CD8-positive, alpha-beta memory T cell (primary cell): ENCODE results near the gene GMNC. TPM values are rescaled to one million over a fixed set of nuclear protein-coding genes. Genes with fewer than 3 reads are reported as not detected.
A peak's percentile ranks its signal among the peaks of the same experiment; 100 is the strongest.

Source experiments
- CTCF ChIA-PET: fragments of 350-600 bp; sonication (Branson Sonifier 250); formaldehyde crosslinking; loops from one replicate; lab custom pipeline; 2021; ENCODE audit warnings: antibody characterized with exemption; lab: Charles Lee
- POLR2A ChIA-PET: fragments of 350-600 bp; sonication (Branson Sonifier 250); formaldehyde crosslinking; loops from one replicate; lab custom pipeline; 2021; ENCODE audit warnings: antibody characterized with exemption; lab: Charles Lee
- DNase-seq, 5 donors: peaks; one replicate each; pipeline versions ENCODE4 v3.0.0 to v3.0.0-alpha.2; 2020 to 2022; ENCODE audit warnings: mixed read lengths in 1 of 5
- H3K27ac ChIP-seq: one replicate; pipeline ENCODE4 v1.7.0; 2013; ENCODE audit warnings: low read depth, mild to moderate bottlenecking, low read length, moderate library complexity
- H3K27me3 ChIP-seq: 2 replicates; pipeline ENCODE4 v1.7.0; 2013; ENCODE audit warnings: low read length, mild to moderate bottlenecking; ENCODE audit not compliant: insufficient read depth, poor library complexity, severe bottlenecking
- H3K36me3 ChIP-seq: 2 replicates; pipeline ENCODE4 v1.7.0; 2013; ENCODE audit warnings: mild to moderate bottlenecking, low read length, moderate library complexity; ENCODE audit not compliant: insufficient read depth
- H3K4me1 ChIP-seq: 2 replicates; pipeline ENCODE4 v1.7.0; 2013; ENCODE audit warnings: mild to moderate bottlenecking, low read length, moderate library complexity; ENCODE audit not compliant: insufficient read depth
- H3K4me3 ChIP-seq: 2 replicates; pipeline ENCODE4 v1.7.0; 2013; ENCODE audit warnings: mild to moderate bottlenecking, low read length
- H3K9me3 ChIP-seq: 2 replicates; pipeline ENCODE4 v1.7.0; 2013; ENCODE audit warnings: mild to moderate bottlenecking, low read length
- H3K27ac Mint-ChIP-seq, 8 donors: one replicate each; pipeline ENCODE4 v1.8.0; 2020 to 2021; ENCODE audit warnings: mixed read lengths in 8 of 8, mild to moderate bottlenecking in 6 of 8, inconsistent platforms in 3 of 8, moderate library complexity in 3 of 8
- H3K27me3 Mint-ChIP-seq, 2 donors: one replicate each; pipeline ENCODE4 v1.8.0; 2020 to 2021; ENCODE audit warnings: mixed read lengths in 2 of 2, mild to moderate bottlenecking in 1 of 2, moderate library complexity in 1 of 2
- H3K36me3 Mint-ChIP-seq, 3 donors: one replicate each; pipeline ENCODE4 v1.8.0; 2020 to 2021; ENCODE audit warnings: mixed read lengths in 3 of 3, inconsistent platforms in 1 of 3, mild to moderate bottlenecking in 1 of 3
- H3K4me1 Mint-ChIP-seq, 3 donors: one replicate each; pipeline ENCODE4 v1.8.0; 2020 to 2021; ENCODE audit warnings: mixed read lengths in 3 of 3, inconsistent platforms in 1 of 3, mild to moderate bottlenecking in 1 of 3
- H3K4me3 Mint-ChIP-seq, 7 donors: one replicate each; pipeline ENCODE4 v1.8.0; 2020 to 2021; ENCODE audit warnings: mixed read lengths in 7 of 7, mild to moderate bottlenecking in 6 of 7, moderate library complexity in 4 of 7, inconsistent platforms in 2 of 7
- H3K9me3 Mint-ChIP-seq, 5 donors: one replicate each; pipeline ENCODE4 v1.8.0; 2020 to 2022; ENCODE audit warnings: mixed read lengths in 5 of 5, mild to moderate bottlenecking in 3 of 5, moderate library complexity in 2 of 5, inconsistent platforms in 1 of 5
- polyA plus RNA-seq: library from polyadenylated mRNA; unstranded; fragments of 300-500 nt; fragmentation: Illumina TruSeq; gene quantifications from one replicate; pipeline ENCODE4 v1.2.3, GENCODE V29; 2021
- total RNA-seq, 2 experiments: library from RNA; stranded (reverse); gene quantifications; one replicate each; pipeline ENCODE4 v1.2.3, GENCODE V29; 2021

Gene GMNC
- total and polyA plus RNA-seq, 3 experiments from 2014 or later = not detected

GRCh38 chr3:190848870-190849269, 13.6 kb downstream of the GMNC start:
- no peaks in the 10 kb centered on the region for H3K4me1 Mint-ChIP-seq
- no peak for DNase-seq
- H3K9me3 Mint-ChIP-seq = peaks cover 0 to 3% (median 0%) of the 10 kb centered on the region in 5 donors
- H3K27me3 ChIP-seq = no peaks in the 10 kb centered on the region
- no peaks in the 10 kb centered on the region for H3K9me3 ChIP-seq
- no peaks in the 10 kb centered on the region for H3K27me3 Mint-ChIP-seq
- no peaks in the 10 kb centered on the region for H3K36me3 Mint-ChIP-seq
- H3K27ac ChIP-seq = no peak overlapping the region
- H3K4me3 Mint-ChIP-seq = no peak overlapping the region
- H3K4me3 ChIP-seq = no peak overlapping the region
- ChIA-PET POLR2A (no interaction called here), CTCF (no interaction called here)
- no peak overlapping the region for H3K27ac Mint-ChIP-seq
- H3K36me3 ChIP-seq = no peaks in the 10 kb centered on the region
- H3K4me1 ChIP-seq = no peaks in the 10 kb centered on the region

- H3K9me3 Mint-ChIP-seq = peaks cover 0 to 3% (median 0%) of the 10 kb centered on the region in 5 donors
- no peak overlapping the region for H3K27ac Mint-ChIP-seq
- no peak overlapping the region for H3K4me3 Mint-ChIP-seq
- CTCF ChIA-PET = no interaction called here
- no peaks in the 10 kb centered on the region for H3K27me3 Mint-ChIP-seq
- Histone ChIP-seq H3K4me1 (no peaks in the 10 kb centered on the region), H3K36me3 (no peaks in the 10 kb centered on the region), H3K4me3 (no peak overlapping the region), H3K27me3 (no peaks in the 10 kb centered on the region), H3K9me3 (no peaks in the 10 kb centered on the region), H3K27ac (no peak overlapping the region)
- H3K4me1 Mint-ChIP-seq = no peaks in the 10 kb centered on the region
- DNase-seq = no peak
- H3K36me3 Mint-ChIP-seq = no peaks in the 10 kb centered on the region
- POLR2A ChIA-PET = no interaction called here
These were observed 15.1 kb downstream of the GMNC start for GRCh38 chr3:190847436-190847835.

GRCh38 chr3:190840146-190840545, 22.3 kb downstream of the GMNC start:
- ChIA-PET POLR2A (no interaction called here), CTCF (no interaction called here)

GRCh38 chr3:190831225-190831624, 31.3 kb downstream of the GMNC start:
- no peak overlapping the region for H3K27ac Mint-ChIP-seq
- no peaks in the 10 kb centered on the region for H3K27me3 ChIP-seq
- H3K9me3 Mint-ChIP-seq = peaks cover 0 to 7% (median 2%) of the 10 kb centered on the region in 5 donors
- H3K4me1 Mint-ChIP-seq = no peaks in the 10 kb centered on the region
- H3K27ac ChIP-seq = no peak overlapping the region
- no peak for DNase-seq
- ChIA-PET POLR2A (no interaction called here), CTCF (no interaction called here)
- H3K4me3 ChIP-seq = no peak overlapping the region
- H3K27me3 Mint-ChIP-seq = peaks cover 0 to 4% of the 10 kb centered on the region in 2 donors
- H3K36me3 Mint-ChIP-seq = no peaks in the 10 kb centered on the region
- no peaks in the 10 kb centered on the region for H3K4me1 ChIP-seq
- no peaks in the 10 kb centered on the region for H3K36me3 ChIP-seq
- no peaks in the 10 kb centered on the region for H3K9me3 ChIP-seq
- no peak overlapping the region for H3K4me3 Mint-ChIP-seq

More at GRCh38 chr3:190840146-190840545, 22.3 kb downstream of the GMNC start:
- DNase-seq = no peak
- Histone ChIP-seq H3K4me3 (no peak overlapping the region), H3K4me1 (no peaks in the 10 kb centered on the region), H3K36me3 (no peaks in the 10 kb centered on the region), H3K9me3 (no peaks in the 10 kb centered on the region), H3K27me3 (no peaks in the 10 kb centered on the region), H3K27ac (no peak overlapping the region)
- Mint-ChIP-seq H3K9me3 (peaks cover 0 to 10% (median 0%) of the 10 kb centered on the region in 5 donors), H3K36me3 (no peaks in the 10 kb centered on the region), H3K4me1 (no peaks in the 10 kb centered on the region), H3K27ac (no peak overlapping the region), H3K4me3 (no peak overlapping the region), H3K27me3 (no peaks in the 10 kb centered on the region)

GRCh38 chr3:190830031-190830430, 32.5 kb downstream of the GMNC start:
- CTCF ChIA-PET = no interaction called here
- H3K4me1 Mint-ChIP-seq = no peaks in the 10 kb centered on the region

GRCh38 chr3:190826018-190826417, 36.5 kb downstream of the GMNC start:
- ChIA-PET CTCF (no interaction called here), POLR2A (no interaction called here)
- Histone ChIP-seq H3K27me3 (no peaks in the 10 kb centered on the region), H3K4me3 (no peak overlapping the region), H3K4me1 (no peaks in the 10 kb centered on the region), H3K36me3 (no peaks in the 10 kb centered on the region), H3K27ac (no peak overlapping the region), H3K9me3 (no peaks in the 10 kb centered on the region)
- peaks cover 0 to 2% of the 10 kb centered on the region in 2 donors for H3K27me3 Mint-ChIP-seq
- H3K4me1 Mint-ChIP-seq = no peaks in the 10 kb centered on the region
- H3K27ac Mint-ChIP-seq = no peak overlapping the region
- H3K9me3 Mint-ChIP-seq = peaks cover 0 to 7% (median 0%) of the 10 kb centered on the region in 5 donors
- H3K4me3 Mint-ChIP-seq = no peak overlapping the region
- no peaks in the 10 kb centered on the region for H3K36me3 Mint-ChIP-seq
- no peak for DNase-seq

More at GRCh38 chr3:190830031-190830430, 32.5 kb downstream of the GMNC start:
- peaks cover 0 to 4% of the 10 kb centered on the region in 2 donors for H3K27me3 Mint-ChIP-seq
- H3K36me3 Mint-ChIP-seq = no peaks in the 10 kb centered on the region
- POLR2A ChIA-PET = no interaction called here
- H3K9me3 Mint-ChIP-seq = peaks cover 0 to 8% (median 2%) of the 10 kb centered on the region in 5 donors
- Histone ChIP-seq H3K27ac (no peak overlapping the region), H3K27me3 (no peaks in the 10 kb centered on the region), H3K4me1 (no peaks in the 10 kb centered on the region), H3K4me3 (no peak overlapping the region), H3K9me3 (no peaks in the 10 kb centered on the region), H3K36me3 (no peaks in the 10 kb centered on the region)
- DNase-seq = no peak
- H3K4me3 Mint-ChIP-seq = no peak overlapping the region
- H3K27ac Mint-ChIP-seq = no peak overlapping the region

- no peak overlapping the region for H3K27ac Mint-ChIP-seq
- ChIA-PET POLR2A (no interaction called here), CTCF (no interaction called here)
- no peaks in the 10 kb centered on the region for H3K27me3 ChIP-seq
- no peaks in the 10 kb centered on the region for H3K36me3 Mint-ChIP-seq
- no peak for DNase-seq
- H3K4me1 Mint-ChIP-seq = no peaks in the 10 kb centered on the region
- H3K36me3 ChIP-seq = no peaks in the 10 kb centered on the region
- no peak overlapping the region for H3K4me3 Mint-ChIP-seq
- H3K4me1 ChIP-seq = no peaks in the 10 kb centered on the region
- H3K9me3 ChIP-seq = no peaks in the 10 kb centered on the region
- no peak overlapping the region for H3K27ac ChIP-seq
- H3K27me3 Mint-ChIP-seq = no peaks in the 10 kb centered on the region
- no peak overlapping the region for H3K4me3 ChIP-seq
- H3K9me3 Mint-ChIP-seq = peaks cover 0 to 7% (median 0%) of the 10 kb centered on the region in 5 donors
These were observed 37.0 kb downstream of the GMNC start for GRCh38 chr3:190825386-190826016.

- POLR2A ChIA-PET = no interaction called here
- H3K27me3 Mint-ChIP-seq = no peaks in the 10 kb centered on the region
These were observed 50.6 kb downstream of the GMNC start for GRCh38 chr3:190811775-190812480.

More at GRCh38 chr3:190811775-190812480, 50.6 kb downstream of the GMNC start:
- Mint-ChIP-seq H3K4me1 (no peaks in the 10 kb centered on the region), H3K9me3 (peaks cover 0 to 13% (median under 1%) of the 10 kb centered on the region in 5 donors), H3K27ac (no peak overlapping the region), H3K36me3 (no peaks in the 10 kb centered on the region), H3K4me3 (peak overlapping the region in 1 of 7 donors; percentile 27)
- no peak overlapping the region for H3K27ac ChIP-seq
- H3K9me3 ChIP-seq = no peaks in the 10 kb centered on the region
- H3K36me3 ChIP-seq = no peaks in the 10 kb centered on the region
- no peak overlapping the region for H3K4me3 ChIP-seq
- no peaks in the 10 kb centered on the region for H3K4me1 ChIP-seq
- CTCF ChIA-PET = no interaction called here
- no peaks in the 10 kb centered on the region for H3K27me3 ChIP-seq
- DNase-seq = no peak
